Neuronal stem cell (in vitro differentiated cells): ENCODE measurements around the gene ASB18.

Source experiments
- DNase-seq: peaks from one replicate; pipeline ENCODE4 v3.0.0-alpha.2; 2013; ENCODE audit warnings: low spot score
- H2AFZ ChIP-seq: one replicate; pipeline ENCODE4 v1.6.1; 2013; ENCODE audit warnings: mild to moderate bottlenecking, low read length, inconsistent platforms
- H2AK5ac ChIP-seq: 2 replicates; pipeline ENCODE4 v1.6.1; 2013; ENCODE audit warnings: low read depth, mild to moderate bottlenecking, inconsistent platforms, low read length, moderate library complexity, mixed read lengths
- H2BK120ac ChIP-seq: 2 replicates; pipeline ENCODE4 v1.6.1; 2013; ENCODE audit warnings: low read depth, mild to moderate bottlenecking, inconsistent platforms, low read length, moderate library complexity, mixed read lengths
- H2BK12ac ChIP-seq: one replicate; pipeline ENCODE4 v1.6.1; 2013; ENCODE audit warnings: low read length, inconsistent platforms
- H2BK15ac ChIP-seq: 2 replicates; pipeline ENCODE4 v1.6.1; 2013; ENCODE audit warnings: mild to moderate bottlenecking, low read length, inconsistent platforms, mixed read lengths
- H2BK5ac ChIP-seq: one replicate; pipeline ENCODE4 v1.6.1; 2013; ENCODE audit warnings: inconsistent platforms, mild to moderate bottlenecking, low read length, moderate library complexity
- H3K14ac ChIP-seq: one replicate; pipeline ENCODE4 v1.6.1; 2013; ENCODE audit warnings: low read length, inconsistent platforms
- H3K18ac ChIP-seq: 2 replicates; pipeline ENCODE4 v1.6.1; 2013; ENCODE audit warnings: low read length, inconsistent platforms
- H3K23ac ChIP-seq: 2 replicates; pipeline ENCODE4 v1.6.1; 2013; ENCODE audit warnings: low read depth, mild to moderate bottlenecking, mixed read lengths, low read length, inconsistent platforms; ENCODE audit not compliant: poor library complexity
- H3K27ac ChIP-seq: replicated peaks from 3 replicates; pipeline ENCODE4 v1.5.1; 2013; ENCODE audit warnings: low read length, inconsistent platforms
- H3K27me3 ChIP-seq, 3 experiments: 2 replicates each; pipeline ENCODE4 v1.6.1; 2013; ENCODE audit warnings: low read length in 3 of 3, mild to moderate bottlenecking in 2 of 3, inconsistent platforms in 1 of 3, low read depth in 1 of 3, mixed read lengths in 1 of 3, moderate library complexity in 1 of 3; ENCODE audit not compliant: control insufficient read depth in 3 of 3, insufficient read depth in 3 of 3
- H3K36me3 ChIP-seq, 2 donors: replicated peaks in 1 of 2; 2 replicates each; pipeline ENCODE4 v1.6.1; 2013; ENCODE audit warnings: low read length in 2 of 2; ENCODE audit not compliant: control insufficient read depth in 2 of 2, insufficient read depth in 2 of 2
- H3K4ac ChIP-seq: 2 replicates; pipeline ENCODE4 v1.6.1; 2013; ENCODE audit warnings: inconsistent platforms, mild to moderate bottlenecking, low read length, moderate library complexity
- H3K4me1 ChIP-seq, 2 donors: 1 replicate in 1 of 2; 2 replicates in 1 of 2; pipeline ENCODE4 v1.6.1; 2013; ENCODE audit warnings: low read length in 2 of 2, low read depth in 1 of 2; ENCODE audit not compliant: control insufficient read depth in 2 of 2, insufficient read depth in 1 of 2
- H3K4me2 ChIP-seq: one replicate; pipeline ENCODE4 v1.6.1; 2013; ENCODE audit warnings: mild to moderate bottlenecking, low read length, inconsistent platforms; ENCODE audit not compliant: insufficient read depth, poor library complexity, severe bottlenecking
- H3K4me3 ChIP-seq, 2 donors: 2 replicates each; pipeline ENCODE4 v1.5.1; 2013; ENCODE audit warnings: low read length in 2 of 2, mild to moderate bottlenecking in 2 of 2, inconsistent platforms in 1 of 2, moderate library complexity in 1 of 2
- H3K79me1 ChIP-seq: one replicate; pipeline ENCODE4 v1.6.1; 2013; ENCODE audit warnings: low read depth, mild to moderate bottlenecking, inconsistent platforms, low read length, moderate library complexity
- H3K9ac ChIP-seq: one replicate; pipeline ENCODE4 v1.6.1; 2013; ENCODE audit warnings: mild to moderate bottlenecking, low read depth, low read length, inconsistent platforms; ENCODE audit not compliant: poor library complexity
- H3K9me3 ChIP-seq, 2 donors: replicated peaks in 1 of 2; 2 replicates each; pipeline versions ENCODE3 to v1.6.1; 2013; ENCODE audit warnings: low read length in 2 of 2, mild to moderate bottlenecking in 2 of 2, inconsistent platforms in 1 of 2, low read depth in 1 of 2, mixed read lengths in 1 of 2, moderate library complexity in 1 of 2; ENCODE audit not compliant: control insufficient read depth in 2 of 2, insufficient read depth in 1 of 2
- H4K8ac ChIP-seq: one replicate; pipeline ENCODE4 v1.6.1; 2013; ENCODE audit warnings: low read depth, mild to moderate bottlenecking, inconsistent platforms, low read length, moderate library complexity
- H4K91ac ChIP-seq: one replicate; pipeline ENCODE4 v1.6.1; 2013; ENCODE audit warnings: low read length, low read depth, mild to moderate bottlenecking, inconsistent platforms; ENCODE audit not compliant: poor library complexity
- WGBS, 2 donors: extraction: QIAGEN DNeasy Blood & Tissue Kit; methylation state at CpG; one replicate each; pipeline ENCODE4 v1.1.7; 2013; ENCODE audit warnings: missing lambda C conversion rate in 2 of 2, mixed read lengths in 1 of 2; ENCODE audit not compliant: insufficient read length in 2 of 2, insufficient replicate concordance in 1 of 2; ENCODE audit errors: extremely low coverage in 2 of 2; 5-methylcytosine and 5-hydroxymethylcytosine counted together

ASB18 gene

GRCh38 chr2:236210536-236210935 is 53.7 kb downstream of the ASB18 start:
- peak overlapping the region; percentile 19 for H4K8ac ChIP-seq
- no peaks in the 10 kb centered on the region for H3K79me1 ChIP-seq
- no peak overlapping the region for H3K9ac ChIP-seq
- no peak overlapping the region for H4K91ac ChIP-seq
- H2AFZ ChIP-seq, result no peak overlapping the region
- H2BK5ac ChIP-seq, result no peak overlapping the region
- no peak overlapping the region for H2AK5ac ChIP-seq
- WGBS, 2 donors, result no CpG with 5 or more reads among the region's 8 CpGs
- no peak overlapping the region for H3K4ac ChIP-seq
- H2BK12ac ChIP-seq, result no peak overlapping the region
- H3K4me1 ChIP-seq, result peaks cover 0 to 16% of the 10 kb centered on the region in 2 donors
- H3K36me3 ChIP-seq, result no peaks in the 10 kb centered on the region
- H2BK15ac ChIP-seq, result no peak overlapping the region
- H3K9me3 ChIP-seq, result peaks cover 3 to 4% of the 10 kb centered on the region in 2 donors
- no peak overlapping the region for H3K4me2 ChIP-seq
- no peak overlapping the region for H3K14ac ChIP-seq
- no peak overlapping the region for H3K4me3 ChIP-seq
- H3K27ac ChIP-seq, result no peak overlapping the region
- H3K27me3 ChIP-seq, result no peaks in the 10 kb centered on the region
- no peak overlapping the region for H3K23ac ChIP-seq
- DNase-seq, result no peak
- no peak overlapping the region for H2BK120ac ChIP-seq
- H3K18ac ChIP-seq, result no peak overlapping the region

GRCh38 chr2:236209996-236210395 is 54.2 kb downstream of the ASB18 start:
- Histone ChIP-seq H2BK15ac (no peak overlapping the region), H3K9me3 (peaks cover 3 to 4% of the 10 kb centered on the region in 2 donors), H2BK5ac (no peak overlapping the region), H3K18ac (no peak overlapping the region), H2BK120ac (no peak overlapping the region), H3K27me3 (no peaks in the 10 kb centered on the region), H3K4me3 (no peak overlapping the region), H2AFZ (no peak overlapping the region), H3K27ac (no peak overlapping the region), H4K8ac (no peak overlapping the region), H3K36me3 (no peaks in the 10 kb centered on the region), H3K79me1 (no peaks in the 10 kb centered on the region), H3K14ac (no peak overlapping the region), H2BK12ac (no peak overlapping the region), H3K4me1 (peaks cover 0 to 16% of the 10 kb centered on the region in 2 donors), H3K4me2 (no peak overlapping the region), H2AK5ac (no peak overlapping the region), H3K23ac (no peak overlapping the region), H3K4ac (no peak overlapping the region), H4K91ac (no peak overlapping the region), H3K9ac (no peak overlapping the region)
- no peak for DNase-seq
- WGBS, 2 donors, result no CpG with 5 or more reads among the region's 5 CpGs

DNA sequence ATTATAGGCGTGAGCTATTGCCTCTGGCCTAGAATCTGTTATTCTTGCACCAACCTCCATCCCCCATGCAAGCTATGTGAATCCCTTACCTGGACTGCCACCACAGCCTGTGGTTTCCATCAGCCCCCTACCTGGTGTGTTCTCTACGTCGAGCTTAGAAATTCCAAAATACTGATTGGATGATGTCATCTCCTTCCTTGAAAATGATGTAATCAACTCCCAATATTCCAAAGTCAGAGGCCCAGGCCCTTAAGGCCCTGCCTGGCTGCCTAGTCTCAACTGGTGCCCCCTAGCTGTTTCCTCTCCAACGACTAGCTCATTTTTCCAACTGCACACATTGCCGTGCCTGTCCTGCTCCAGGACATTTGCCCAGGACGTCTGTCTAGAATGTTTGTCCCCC is 54.7 kb downstream of the ASB18 start:
- Histone ChIP-seq H3K79me1 (no peaks in the 10 kb centered on the region), H3K27ac (no peak overlapping the region), H3K14ac (no peak overlapping the region), H4K8ac (no peak overlapping the region), H3K4me2 (no peak overlapping the region), H2BK15ac (no peak overlapping the region), H2AFZ (no peak overlapping the region), H4K91ac (no peak overlapping the region), H3K9ac (no peak overlapping the region), H3K9me3 (peaks cover 3 to 4% of the 10 kb centered on the region in 2 donors), H3K4me1 (peaks cover 0 to 16% of the 10 kb centered on the region in 2 donors), H3K36me3 (no peaks in the 10 kb centered on the region), H2BK12ac (no peak overlapping the region), H3K4ac (no peak overlapping the region), H2BK120ac (no peak overlapping the region), H3K23ac (no peak overlapping the region), H2BK5ac (no peak overlapping the region), H3K4me3 (no peak overlapping the region), H3K27me3 (no peaks in the 10 kb centered on the region), H2AK5ac (no peak overlapping the region), H3K18ac (peak overlapping the region; percentile 16)
- no peak for DNase-seq
- no CpG with 5 or more reads among the region's 6 CpGs for WGBS, 2 donors

DNA sequence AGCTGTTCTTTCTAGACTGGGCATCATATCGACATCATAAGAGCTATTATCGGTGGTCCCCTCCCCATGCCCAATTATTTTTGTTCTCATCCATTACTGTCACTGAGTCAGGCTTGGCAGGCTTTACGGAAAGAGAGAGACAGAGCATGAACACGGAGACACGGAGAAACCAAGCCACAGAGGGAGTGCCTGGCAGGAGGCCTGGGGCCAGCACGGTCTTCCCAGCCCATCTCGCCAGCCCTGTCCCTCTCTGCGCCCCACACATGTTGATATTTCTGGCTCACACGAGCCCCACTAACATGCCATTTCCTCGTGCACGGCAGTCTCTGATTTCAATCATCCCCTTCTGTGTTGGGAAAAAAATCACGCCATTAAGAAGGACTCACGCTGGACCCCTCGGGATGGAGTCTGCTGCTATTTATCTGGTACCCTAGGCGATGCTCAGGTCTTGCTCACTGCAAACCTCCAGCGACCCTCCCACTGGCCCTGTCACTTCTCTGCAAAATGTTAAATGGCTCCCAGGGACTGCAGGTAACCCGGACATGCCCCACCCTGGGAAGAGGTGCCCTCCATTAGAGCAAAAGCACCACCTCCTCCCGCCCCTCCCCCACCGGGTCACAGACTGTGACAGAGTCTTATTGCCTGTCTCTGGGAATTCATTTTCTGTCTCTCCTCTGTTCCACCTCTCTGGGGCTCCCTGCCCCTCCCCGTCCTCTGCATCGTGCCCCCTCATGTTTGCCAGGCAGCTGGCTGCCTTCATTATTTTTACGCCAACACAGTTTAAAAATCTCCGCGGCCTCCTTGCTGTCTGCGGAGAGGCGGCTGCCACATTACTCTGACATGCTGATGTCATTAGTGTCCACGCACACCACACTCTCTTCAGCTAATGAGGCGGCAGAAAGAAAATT is 55.9 kb downstream of the ASB18 start:
- Histone ChIP-seq H2AK5ac (no peak overlapping the region), H3K14ac (no peak overlapping the region), H3K9me3 (peaks cover 3 to 4% of the 10 kb centered on the region in 2 donors), H4K8ac (no peak overlapping the region), H2BK12ac (no peak overlapping the region), H4K91ac (no peak overlapping the region), H2BK15ac (no peak overlapping the region), H2BK120ac (no peak overlapping the region), H3K4me3 (no peak overlapping the region), H3K4me1 (peaks cover 0 to 16% of the 10 kb centered on the region in 2 donors), H3K27ac (no peak overlapping the region), H3K18ac (peak overlapping the region; percentile 24), H3K36me3 (no peaks in the 10 kb centered on the region), H3K4ac (no peak overlapping the region), H2BK5ac (peak overlapping the region; percentile 9), H3K23ac (no peak overlapping the region), H3K79me1 (no peaks in the 10 kb centered on the region), H3K27me3 (no peaks in the 10 kb centered on the region), H2AFZ (no peak overlapping the region), H3K9ac (no peak overlapping the region), H3K4me2 (no peak overlapping the region)
- no peak for DNase-seq
- no CpG with 5 or more reads among the region's 28 CpGs for WGBS, 2 donors
